Omental fat pad (tissue), 4 donors: Measurements from ENCODE around the gene NTMT1. TPM values are rescaled to one million over a fixed set of nuclear protein-coding genes. Genes with fewer than 3 reads are reported as not detected.

Source experiments
- ATAC-seq: fragments of 150-250 bp; one replicate; pipeline ENCODE4 v1.9.1; 2016; ENCODE audit warnings: mild to moderate bottlenecking, moderate library complexity; ENCODE audit not compliant: low FRiP score
- DNase-seq: peaks from one replicate; pipeline ENCODE4 v3.0.0-alpha.2; 2019; ENCODE audit warnings: low spot score
- total RNA-seq, 4 donors: library from RNA; depleted of rRNA; stranded (reverse); fragments of >200 nt; gene quantifications; one replicate each; pipeline ENCODE4 v1.1.0, GENCODE V29; 2016
- TF ChIP-seq, protein P1 (sequence below), 3 donors: fragments of 450-650 bp; IDR thresholded peaks; one replicate each; pipeline ENCODE4 v1.5.1; 2016 to 2017; ENCODE audit warnings: antibody characterized with exemption in 3 of 3, mild to moderate bottlenecking in 3 of 3, moderate library complexity in 2 of 3

Gene NTMT1
- total RNA-seq, 4 donors from 2014 or later: 15.8 to 37.9 (median 20.3) TPM

DNA sequence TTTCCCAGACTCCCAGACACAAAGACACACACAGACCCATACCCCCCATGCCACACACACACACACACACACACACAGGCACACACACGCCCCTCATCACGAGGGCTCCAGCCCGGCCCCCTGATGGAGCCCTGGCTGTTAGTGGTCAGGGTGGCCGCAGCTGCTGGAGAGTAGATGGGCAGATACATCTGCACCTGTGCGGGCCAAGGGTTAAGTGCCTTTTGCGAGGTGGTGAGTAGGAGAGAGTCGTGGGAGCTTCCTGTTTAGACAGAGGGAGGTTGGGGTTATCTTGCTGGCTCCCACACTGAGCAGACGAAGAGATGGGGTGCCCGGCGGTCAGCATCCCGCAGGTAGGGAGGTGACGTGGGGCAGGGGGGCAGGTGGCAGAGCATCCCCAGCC is 47.6 kb downstream of the NTMT1 start:
- ATAC-seq (no peak), DNase-seq (no peak)
- TF ChIP-seq, protein P1, sequence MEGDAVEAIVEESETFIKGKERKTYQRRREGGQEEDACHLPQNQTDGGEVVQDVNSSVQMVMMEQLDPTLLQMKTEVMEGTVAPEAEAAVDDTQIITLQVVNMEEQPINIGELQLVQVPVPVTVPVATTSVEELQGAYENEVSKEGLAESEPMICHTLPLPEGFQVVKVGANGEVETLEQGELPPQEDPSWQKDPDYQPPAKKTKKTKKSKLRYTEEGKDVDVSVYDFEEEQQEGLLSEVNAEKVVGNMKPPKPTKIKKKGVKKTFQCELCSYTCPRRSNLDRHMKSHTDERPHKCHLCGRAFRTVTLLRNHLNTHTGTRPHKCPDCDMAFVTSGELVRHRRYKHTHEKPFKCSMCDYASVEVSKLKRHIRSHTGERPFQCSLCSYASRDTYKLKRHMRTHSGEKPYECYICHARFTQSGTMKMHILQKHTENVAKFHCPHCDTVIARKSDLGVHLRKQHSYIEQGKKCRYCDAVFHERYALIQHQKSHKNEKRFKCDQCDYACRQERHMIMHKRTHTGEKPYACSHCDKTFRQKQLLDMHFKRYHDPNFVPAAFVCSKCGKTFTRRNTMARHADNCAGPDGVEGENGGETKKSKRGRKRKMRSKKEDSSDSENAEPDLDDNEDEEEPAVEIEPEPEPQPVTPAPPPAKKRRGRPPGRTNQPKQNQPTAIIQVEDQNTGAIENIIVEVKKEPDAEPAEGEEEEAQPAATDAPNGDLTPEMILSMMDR (IDR thresholded peaks at IDR 0.05): no peak

DNA sequence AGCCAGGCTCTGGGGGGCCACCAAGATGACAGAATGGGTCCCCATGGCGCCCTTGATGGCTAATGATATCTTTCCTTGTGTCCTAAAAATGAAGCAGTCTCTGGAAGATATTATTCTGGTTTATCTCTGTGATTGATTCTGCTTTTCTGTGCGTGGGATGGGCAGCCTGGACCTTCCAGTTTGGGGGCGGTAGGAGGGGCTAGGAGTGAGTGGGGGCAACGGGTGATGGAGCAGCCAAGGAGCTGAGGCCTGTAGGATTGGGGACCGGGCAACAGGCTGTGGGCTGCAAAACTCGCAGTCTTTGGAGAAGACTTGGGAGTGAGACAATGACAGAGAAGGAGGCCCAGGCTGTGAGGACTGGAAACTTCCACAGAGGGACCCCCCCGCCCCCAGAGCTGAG is 48.3 kb downstream of the NTMT1 start:
- TF ChIP-seq, protein P1 (IDR thresholded peaks at IDR 0.05): no peak
- DNase-seq (no peak), ATAC-seq (no peak)

DNA sequence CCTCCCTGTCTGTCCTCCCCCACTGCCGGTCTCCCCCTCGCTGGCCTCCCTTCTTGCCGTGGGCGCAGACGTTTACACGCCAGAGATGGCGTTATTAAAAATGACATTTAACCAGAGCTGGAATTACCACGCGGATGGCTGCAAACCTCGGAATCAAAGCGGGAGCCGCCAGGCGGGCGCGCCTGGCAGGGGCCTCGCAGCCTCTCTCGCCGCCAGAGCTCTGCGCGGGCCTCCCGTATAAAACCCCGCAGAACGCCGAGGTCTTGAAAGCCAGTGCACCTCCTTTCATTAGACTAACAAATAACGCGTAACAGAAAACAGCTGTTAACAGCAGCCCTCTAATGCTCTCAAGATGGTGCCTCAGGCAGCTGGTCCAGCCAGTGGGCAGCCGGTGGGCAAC is 49.7 kb downstream of the NTMT1 start:
- ATAC-seq (no peak), DNase-seq (no peak)
- TF ChIP-seq, protein P1 (IDR thresholded peaks at IDR 0.05): no peak

DNA sequence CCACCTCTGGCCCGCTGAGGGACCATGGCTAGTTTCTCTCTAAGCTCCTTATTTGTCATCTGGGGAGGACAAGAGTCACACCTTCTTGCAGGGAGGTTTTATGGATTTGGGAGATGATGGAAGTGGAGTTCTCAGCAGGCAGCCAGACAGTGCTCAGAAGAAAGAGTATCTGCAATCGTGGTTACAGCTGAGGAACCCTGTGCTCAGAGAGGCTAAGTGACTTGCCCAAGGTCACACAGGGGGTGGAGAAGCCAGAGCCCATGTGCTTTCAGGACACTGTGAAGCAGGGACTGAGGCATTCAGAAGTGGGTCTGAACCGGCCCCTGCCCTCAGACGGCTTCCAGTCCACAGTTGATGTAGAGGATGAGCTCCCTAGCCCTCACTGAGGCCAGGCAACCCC is 50.3 kb downstream of the NTMT1 start:
- DNase-seq (no peak), ATAC-seq (no peak)
- TF ChIP-seq, protein P1 (IDR thresholded peaks at IDR 0.05): no peak

DNA sequence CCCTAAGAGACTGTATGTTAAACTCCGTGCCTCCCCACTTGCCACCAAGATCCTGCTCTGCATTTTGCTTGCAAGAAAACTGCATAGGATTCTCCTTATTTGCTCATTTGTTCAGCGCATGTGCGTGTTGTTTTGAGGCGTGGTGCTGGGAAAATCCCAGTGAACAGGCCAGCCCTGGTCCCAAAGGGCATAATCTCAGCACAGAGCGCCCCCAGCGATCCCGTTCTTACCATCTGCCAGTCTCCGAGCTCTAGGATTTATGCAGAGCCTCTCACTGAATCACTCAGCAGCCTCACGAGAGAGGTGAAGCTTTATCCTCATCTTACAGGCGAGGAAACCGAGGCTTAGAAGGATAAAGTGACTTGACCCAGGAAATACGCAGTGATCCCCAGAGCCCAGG is 51.0 kb downstream of the NTMT1 start:
- ATAC-seq (no peak), DNase-seq (no peak)
- TF ChIP-seq, protein P1 (IDR thresholded peaks at IDR 0.05): no peak

DNA sequence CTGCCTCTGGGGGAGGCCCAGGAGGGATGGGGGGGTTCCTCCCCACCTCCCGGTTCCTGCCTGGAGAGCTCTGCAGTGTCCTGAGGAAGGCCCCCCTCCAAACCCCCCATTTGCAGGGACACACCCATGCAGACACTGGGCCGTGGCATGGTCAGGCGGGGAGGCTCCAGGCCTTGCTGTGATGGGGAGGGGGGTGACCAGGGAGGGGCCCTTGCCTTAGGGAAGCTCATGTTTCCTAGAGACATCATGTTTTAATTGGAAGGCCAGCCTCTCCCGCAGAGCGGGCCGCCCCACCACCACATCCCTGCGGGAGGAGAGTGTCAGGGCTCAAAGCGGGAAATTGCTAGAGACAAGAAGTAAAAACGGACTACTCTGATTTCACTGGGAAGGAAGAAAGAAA is 51.5 kb downstream of the NTMT1 start:
- no peak for ATAC-seq
- no peak for DNase-seq
- TF ChIP-seq, protein P1 (IDR thresholded peaks at IDR 0.05): no peak

DNA sequence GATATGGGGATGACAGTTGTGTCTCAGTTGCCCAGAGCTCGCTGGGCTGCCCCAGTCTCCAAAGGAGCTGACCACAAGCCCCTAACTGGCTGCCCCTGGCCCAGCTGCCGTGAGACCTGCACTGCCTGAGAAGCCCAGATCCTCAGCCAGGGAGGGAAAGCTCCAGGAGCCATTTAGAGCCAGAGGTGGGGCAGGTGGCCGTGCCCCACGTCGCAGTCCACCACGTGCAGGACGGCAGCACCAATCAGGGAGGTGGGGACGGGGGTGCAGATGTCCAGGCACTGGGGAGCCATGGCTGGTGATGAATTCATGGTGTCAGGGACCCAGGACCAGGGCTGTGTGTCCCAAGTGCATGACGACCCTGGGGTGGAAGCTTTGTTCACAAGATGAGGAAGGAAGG is 52.9 kb downstream of the NTMT1 start:
- TF ChIP-seq, protein P1 (IDR thresholded peaks at IDR 0.05): no peak
- ATAC-seq (no peak), DNase-seq (no peak)
